Common myeloid progenitor, CD34-positive (primary cell): Measurements from ENCODE around the gene PTPRD.

ENCODE experiments used
- CTCF ChIA-PET: fragments of 350-600 bp; sonication (Branson Sonifier 250); formaldehyde crosslinking; loops from one replicate; lab custom pipeline; 2021; ENCODE audit warnings: antibody characterized with exemption; lab: Charles Lee
- POLR2A ChIA-PET: fragments of 350-600 bp; sonication (Branson Sonifier 250); formaldehyde crosslinking; loops from one replicate; lab custom pipeline; 2021; ENCODE audit warnings: antibody characterized with exemption; lab: Charles Lee
- DNase-seq, 3 donors: peaks; one replicate each; pipeline versions ENCODE4 v3.0.0 to v3.0.0-alpha.2; 2013
- H3K27ac ChIP-seq, 2 experiments: 1 replicate in 1 of 2; 2 replicates in 1 of 2; pipeline ENCODE4 v1.7.0; 2013; ENCODE audit warnings: inconsistent platforms in 2 of 2, low read length in 2 of 2, mild to moderate bottlenecking in 2 of 2, low read depth in 1 of 2, moderate library complexity in 1 of 2; ENCODE audit not compliant: severe bottlenecking in 2 of 2, insufficient read depth in 1 of 2, poor library complexity in 1 of 2
- H3K27me3 ChIP-seq, 5 experiments: replicated peaks in 2 of 5; 1 replicate in 3 of 5; 2 replicates in 2 of 5; pipeline versions ENCODE4 v1.6.1 to v1.7.0; 2013; ENCODE audit warnings: low read length in 4 of 5, mild to moderate bottlenecking in 2 of 5, moderate library complexity in 2 of 5, inconsistent platforms in 1 of 5; ENCODE audit not compliant: insufficient read depth in 5 of 5, control insufficient read depth in 4 of 5
- H3K36me3 ChIP-seq, 4 experiments: 1 replicate in 2 of 4; 2 replicates in 2 of 4; pipeline versions ENCODE4 v1.6.1 to v1.7.0; 2013; ENCODE audit warnings: low read length in 3 of 4, control low read depth in 1 of 4, mild to moderate bottlenecking in 1 of 4; ENCODE audit not compliant: control insufficient read depth in 4 of 4, insufficient read depth in 4 of 4
- H3K4me1 ChIP-seq, 4 experiments: 1 replicate in 3 of 4; 2 replicates in 1 of 4; pipeline versions ENCODE4 v1.6.1 to v1.7.1; 2013; ENCODE audit warnings: low read length in 3 of 4, mild to moderate bottlenecking in 3 of 4, control low read depth in 1 of 4, inconsistent platforms in 1 of 4, moderate library complexity in 1 of 4; ENCODE audit not compliant: control insufficient read depth in 4 of 4, insufficient read depth in 4 of 4; ENCODE audit errors: control extremely low read depth in 1 of 4
- H3K4me3 ChIP-seq, 7 experiments: 1 replicate in 4 of 7; 2 replicates in 3 of 7; pipeline versions ENCODE4 v1.5.1 to v1.7.0; 2013; ENCODE audit warnings: mild to moderate bottlenecking in 7 of 7, low read length in 6 of 7, moderate library complexity in 6 of 7, inconsistent platforms in 2 of 7, low read depth in 2 of 7, control low read depth in 1 of 7; ENCODE audit not compliant: insufficient read depth in 4 of 7, control insufficient read depth in 1 of 7; ENCODE audit errors: extremely low read depth in 1 of 7
- H3K9me3 ChIP-seq, 5 experiments: 1 replicate in 4 of 5; 2 replicates in 1 of 5; pipeline versions ENCODE4 v1.6.1 to v1.7.1; 2013; ENCODE audit warnings: low read length in 4 of 5, mild to moderate bottlenecking in 2 of 5, inconsistent platforms in 1 of 5, low read depth in 1 of 5, moderate library complexity in 1 of 5; ENCODE audit not compliant: control insufficient read depth in 4 of 5, insufficient read depth in 2 of 5; ENCODE audit errors: control extremely low read depth in 1 of 5
- WGBS: methylation state at CpG from one replicate; pipeline ENCODE4 v1.1.5; 2013; ENCODE audit not compliant: insufficient coverage; 5-methylcytosine and 5-hydroxymethylcytosine counted together

PTPRD gene

DNA sequence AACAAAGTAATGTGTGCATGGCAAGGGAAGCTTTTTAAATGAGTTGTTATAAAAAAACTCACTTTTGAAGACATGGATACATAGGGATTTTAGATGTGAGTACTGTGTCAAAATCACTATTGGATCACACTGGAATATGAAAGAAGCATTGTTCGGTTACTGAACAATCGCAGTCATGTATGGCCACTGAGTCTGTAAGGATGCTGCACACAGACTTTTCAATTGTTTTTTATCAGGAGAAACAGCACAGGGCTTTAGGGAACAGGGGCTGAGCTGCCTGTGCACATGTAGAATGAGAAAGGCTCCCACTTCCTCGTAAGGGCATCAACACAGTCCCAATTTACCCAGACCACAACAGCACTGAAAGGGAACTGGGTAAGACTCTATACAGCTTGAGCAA, 1479.3 kb downstream of the PTPRD start:
- CTCF ChIA-PET: no interaction called here
- H3K27ac ChIP-seq: no peak overlapping the region
- no peak overlapping the region for H3K4me3 ChIP-seq
- H3K36me3 ChIP-seq: no peaks in the 10 kb centered on the region
- no peaks in the 10 kb centered on the region for H3K4me1 ChIP-seq
- 96% methylated on average over 2 of the region's 3 CpGs for WGBS
- no peaks in the 10 kb centered on the region for H3K27me3 ChIP-seq
- no peaks in the 10 kb centered on the region for H3K9me3 ChIP-seq
- POLR2A ChIA-PET: no interaction called here
- DNase-seq: no peak

DNA sequence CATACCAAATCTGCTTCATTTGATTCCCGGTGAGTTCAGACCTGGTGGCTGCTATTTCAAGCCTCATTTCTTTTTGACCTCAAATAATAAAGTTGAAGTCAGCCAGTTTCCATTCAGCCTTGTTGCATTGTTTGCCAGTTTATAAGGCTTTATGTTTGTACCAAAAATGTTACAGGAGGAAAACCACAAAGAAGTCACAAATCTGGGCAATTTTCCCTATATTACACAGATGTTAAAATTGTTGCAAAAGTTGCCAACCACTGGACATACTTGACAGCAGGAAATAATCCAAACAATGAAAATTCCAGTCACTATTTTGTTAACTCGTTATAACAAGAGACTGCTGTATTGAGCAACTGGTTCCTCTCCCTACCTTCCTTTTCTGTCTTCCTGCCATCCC, 1488.2 kb downstream of the PTPRD start:
- H3K4me1 ChIP-seq: no peaks in the 10 kb centered on the region
- CTCF ChIA-PET: no interaction called here
- H3K36me3 ChIP-seq: no peaks in the 10 kb centered on the region
- H3K27me3 ChIP-seq: no peaks in the 10 kb centered on the region
- POLR2A ChIA-PET: no interaction called here
- DNase-seq: no peak
- 45% methylated on average over 2 of the region's 2 CpGs for WGBS
- H3K9me3 ChIP-seq: no peaks in the 10 kb centered on the region
- no peak overlapping the region for H3K27ac ChIP-seq
- no peak overlapping the region for H3K4me3 ChIP-seq

DNA sequence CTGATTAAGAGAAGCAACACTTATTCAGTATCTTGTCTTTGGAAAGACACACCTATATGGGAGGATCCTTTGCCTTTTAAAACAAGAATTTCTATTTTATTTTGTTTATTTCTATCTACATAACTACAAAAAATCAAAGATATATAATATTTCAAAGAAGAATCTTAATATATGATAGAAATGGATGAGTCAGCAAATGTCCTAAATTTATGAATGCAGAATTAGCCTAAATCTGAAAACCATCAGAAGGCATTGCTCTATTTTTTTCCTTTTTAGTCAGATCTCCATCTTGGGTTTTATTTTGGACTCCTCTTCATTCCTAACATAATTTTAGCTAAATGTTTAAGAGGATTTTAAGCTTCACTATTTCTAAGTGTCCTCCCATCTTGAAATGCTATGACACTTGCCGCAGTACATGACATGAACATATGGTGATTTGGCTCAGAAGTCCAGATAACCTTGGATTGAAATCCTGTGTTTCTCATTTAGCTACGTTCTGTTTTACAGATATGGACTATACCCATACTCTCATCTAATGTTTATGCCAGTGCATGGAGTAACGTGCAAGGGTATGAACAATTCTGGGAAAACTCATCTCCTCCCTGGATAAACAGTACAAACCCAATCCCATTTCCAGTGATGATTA, 1490.4 kb downstream of the PTPRD start:
- Histone ChIP-seq H3K36me3 (no peaks in the 10 kb centered on the region), H3K4me3 (no peak overlapping the region), H3K9me3 (no peaks in the 10 kb centered on the region), H3K4me1 (no peaks in the 10 kb centered on the region), H3K27me3 (no peaks in the 10 kb centered on the region), H3K27ac (no peak overlapping the region)
- WGBS: no CpG with 5 or more reads among the region's 3 CpGs
- POLR2A ChIA-PET: no interaction called here
- DNase-seq: no peak
- CTCF ChIA-PET: no interaction called here

DNA sequence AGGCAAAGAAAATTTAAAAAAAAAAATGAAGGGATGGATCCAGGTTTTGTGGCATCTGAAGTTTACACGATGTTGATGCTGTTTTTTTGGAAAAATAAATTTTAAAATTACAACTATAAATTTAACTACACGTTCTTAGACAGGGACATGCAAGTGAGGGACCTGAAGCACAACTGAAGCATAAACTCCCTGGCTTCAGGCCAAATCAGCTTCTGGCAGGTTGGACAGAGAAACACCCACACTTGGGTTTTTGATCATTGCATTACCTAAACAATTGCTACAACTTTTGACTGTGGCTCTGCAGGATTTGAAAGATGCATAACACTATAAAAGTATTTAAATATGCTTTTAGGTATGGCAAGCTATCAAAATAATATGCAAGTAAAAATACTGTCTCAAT, 1494.9 kb downstream of the PTPRD start:
- no peak for DNase-seq
- no peaks in the 10 kb centered on the region for H3K4me1 ChIP-seq
- POLR2A ChIA-PET: no interaction called here
- H3K4me3 ChIP-seq: no peak overlapping the region
- CTCF ChIA-PET: interaction anchor here (1.1 to 1.4 kb wide), 2 partner anchors 12 to 14 kb away, joined by 3 read pairs; no protein-coding TSS in a partner anchor
- H3K27me3 ChIP-seq: no peaks in the 10 kb centered on the region
- no peak overlapping the region for H3K27ac ChIP-seq
- peaks cover 0 to 3% (median 0%) of the 10 kb centered on the region in 5 experiments for H3K9me3 ChIP-seq
- H3K36me3 ChIP-seq: no peaks in the 10 kb centered on the region
- no CpG with 5 or more reads among the region's 2 CpGs for WGBS

DNA sequence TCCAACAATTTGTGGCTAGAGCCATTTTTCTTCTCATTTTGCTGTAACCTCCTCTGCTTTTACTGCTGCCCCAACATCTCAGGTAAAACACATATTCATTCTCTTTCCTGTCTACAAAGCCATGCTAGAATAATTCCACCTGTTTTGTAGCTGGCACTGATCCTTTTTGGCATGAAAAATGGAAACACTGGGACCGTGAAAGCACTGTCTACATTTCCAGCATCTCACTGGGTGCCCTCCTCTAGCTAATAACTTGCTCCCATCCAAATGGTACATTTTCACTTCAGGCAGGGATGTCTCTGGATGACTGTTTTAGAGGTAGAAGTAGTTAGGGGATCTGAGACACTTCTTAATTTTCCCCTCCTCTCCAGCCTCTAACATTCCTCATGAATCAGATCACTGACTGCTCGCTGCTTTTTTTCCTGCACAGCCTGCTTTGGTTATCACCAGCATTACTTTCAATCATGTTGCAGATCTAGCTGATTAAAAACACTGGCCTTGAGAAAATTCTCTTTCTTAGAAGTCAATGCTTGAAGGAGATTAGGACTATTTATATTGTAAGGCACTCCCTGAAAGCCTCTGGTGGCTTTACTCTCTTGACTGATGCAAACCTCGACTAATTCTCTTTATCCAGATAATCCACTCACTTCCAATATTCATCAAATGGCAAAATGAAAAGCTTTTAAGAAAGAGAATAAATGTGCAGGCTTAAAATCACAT, 1500.6 kb downstream of the PTPRD start:
- CTCF ChIA-PET: no interaction called here
- 100% methylated on average over 1 of the region's 3 CpGs for WGBS
- Histone ChIP-seq H3K27ac (no peak overlapping the region), H3K4me3 (no peak overlapping the region), H3K9me3 (peaks cover 0 to 3% (median 0%) of the 10 kb centered on the region in 5 experiments), H3K27me3 (no peaks in the 10 kb centered on the region), H3K4me1 (no peaks in the 10 kb centered on the region), H3K36me3 (no peaks in the 10 kb centered on the region)
- DNase-seq: no peak
- POLR2A ChIA-PET: no interaction called here

DNA sequence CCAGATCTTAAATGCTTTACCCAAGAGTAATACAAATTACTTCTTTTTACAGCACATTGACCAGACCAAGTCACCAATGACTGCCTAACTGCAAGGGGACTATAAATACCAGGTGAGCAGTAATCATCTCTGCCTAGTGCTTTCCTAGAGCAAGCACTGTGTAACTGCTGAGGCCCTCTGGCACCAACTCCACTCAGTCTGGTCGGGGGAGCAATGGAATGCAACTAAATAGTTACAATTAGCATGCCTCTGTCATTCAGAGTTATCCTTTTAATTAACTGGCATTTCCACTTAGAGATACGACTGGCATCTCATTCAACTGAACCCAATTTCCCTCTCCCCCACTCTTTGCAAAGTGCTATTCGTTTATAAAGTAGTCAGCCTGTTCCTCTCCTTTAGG, 1504.2 kb downstream of the PTPRD start:
- H3K4me1 ChIP-seq: no peaks in the 10 kb centered on the region
- no peak overlapping the region for H3K27ac ChIP-seq
- ChIA-PET CTCF (no interaction called here), POLR2A (no interaction called here)
- H3K27me3 ChIP-seq: no peaks in the 10 kb centered on the region
- DNase-seq: no peak
- H3K36me3 ChIP-seq: no peaks in the 10 kb centered on the region
- no CpG with 5 or more reads among the region's 3 CpGs for WGBS
- no peak overlapping the region for H3K4me3 ChIP-seq
- H3K9me3 ChIP-seq: peaks cover 0 to 3% (median 0%) of the 10 kb centered on the region in 5 experiments

DNA sequence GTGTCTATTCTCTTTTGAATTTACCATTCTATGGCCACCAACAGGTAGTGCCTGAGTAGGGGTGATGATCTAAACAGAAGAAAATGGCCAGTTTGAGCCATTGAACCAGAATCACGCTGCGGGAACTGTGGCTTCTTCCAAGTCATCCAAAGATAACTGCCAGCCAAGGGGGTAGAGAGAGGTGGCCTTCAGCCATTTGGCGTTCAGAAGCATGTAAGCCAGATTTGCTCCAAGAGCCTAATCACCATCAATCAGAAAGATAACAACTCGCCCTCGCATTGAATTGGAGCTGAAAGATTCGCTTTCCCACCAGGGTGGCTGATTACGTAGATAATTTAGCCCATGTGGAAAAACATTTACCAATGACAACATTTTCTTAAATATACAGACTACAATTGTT, 1510.5 kb downstream of the PTPRD start:
- CTCF ChIA-PET: no interaction called here
- H3K4me3 ChIP-seq: no peak overlapping the region
- DNase-seq: no peak
- H3K27ac ChIP-seq: no peak overlapping the region
- H3K36me3 ChIP-seq: no peaks in the 10 kb centered on the region
- 13% methylated on average over 7 of the region's 7 CpGs for WGBS
- POLR2A ChIA-PET: no interaction called here
- H3K4me1 ChIP-seq: no peaks in the 10 kb centered on the region
- H3K27me3 ChIP-seq: no peaks in the 10 kb centered on the region
- H3K9me3 ChIP-seq: no peaks in the 10 kb centered on the region
